Islet of Langerhans (tissue), 1 donor: Measurements from ENCODE around the gene UBALD1.

Experiments
- FAIRE-seq: peaks from one replicate; lab custom pipeline; 2011; peaks lifted over from hg19 to GRCh38; lab: Jason Lieb, UNC

Gene UBALD1

GRCh38 chr16:4616047-4616811 is 1.5 kb upstream of the UBALD1 start:
- peak; percentile 97 for FAIRE-seq

- no peak for FAIRE-seq
Observed at GRCh38 chr16:4615384-4616046, 827 bp upstream of the UBALD1 start.

- no peak for FAIRE-seq
Observed at GRCh38 chr16:4613636-4614570, 785 bp downstream of the UBALD1 start.

GRCh38 chr16:4612977-4613635 is 1.6 kb downstream of the UBALD1 start:
- FAIRE-seq, result no peak

GRCh38 chr16:4612474-4612931 is 2.2 kb downstream of the UBALD1 start:
- FAIRE-seq, result no peak

- FAIRE-seq, result no peak
Observed at GRCh38 chr16:4611337-4612021, 3.2 kb downstream of the UBALD1 start.

- no peak for FAIRE-seq
Observed at GRCh38 chr16:4610011-4611005, 4.4 kb downstream of the UBALD1 start.

GRCh38 chr16:4609200-4610010 is 5.3 kb downstream of the UBALD1 start:
- FAIRE-seq, result no peak

- FAIRE-seq, result no peak
Observed at GRCh38 chr16:4608704-4608980, 6.0 kb downstream of the UBALD1 start.

- FAIRE-seq, result no peak
Observed at GRCh38 chr16:4607841-4608703, 6.6 kb downstream of the UBALD1 start.

GRCh38 chr16:4606354-4606753 is 8.3 kb downstream of the UBALD1 start:
- no peak for FAIRE-seq

- FAIRE-seq, result no peak
Observed at GRCh38 chr16:4604401-4604800, 10.3 kb downstream of the UBALD1 start.

GRCh38 chr16:4603624-4604170 is 11.0 kb downstream of the UBALD1 start:
- FAIRE-seq, result no peak

- no peak for FAIRE-seq
Observed at GRCh38 chr16:4602331-4602730, 12.4 kb downstream of the UBALD1 start.

GRCh38 chr16:4601864-4602186 is 12.9 kb downstream of the UBALD1 start:
- no peak for FAIRE-seq

GRCh38 chr16:4601036-4601863 is 13.4 kb downstream of the UBALD1 start:
- FAIRE-seq, result no peak

- no peak for FAIRE-seq
Observed at GRCh38 chr16:4599545-4599944, 15.1 kb downstream of the UBALD1 start.

- FAIRE-seq, result no peak
Observed at GRCh38 chr16:4599037-4599436, 15.7 kb downstream of the UBALD1 start.
